Thoracic aorta (tissue), 2 donors: ENCODE data around the gene ABCC2. TPM values are rescaled to one million over a fixed set of nuclear protein-coding genes. Genes with fewer than 3 reads are reported as not detected.

ENCODE experiments used
- ATAC-seq: fragments of 150-250 bp; one replicate; pipeline ENCODE4 v1.8.0; 2017; ENCODE audit warnings: low read depth; ENCODE audit not compliant: insufficient number of reproducible peaks, low FRiP score
- DNase-seq: peaks from one replicate; pipeline ENCODE4 v3.0.0-alpha.2; 2020; ENCODE audit warnings: low spot score
- H3K27ac ChIP-seq, 2 donors: fragments of 200-600 bp; sonication (generic); 1 replicate in 1 of 2; 2 replicates in 1 of 2; pipeline ENCODE4 v1.5.1; 2016; ENCODE audit warnings: mild to moderate bottlenecking in 2 of 2, moderate library complexity in 2 of 2
- H3K27me3 ChIP-seq: fragments of 200-600 bp; sonication (generic); replicated peaks from 2 replicates; pipeline ENCODE4 v1.6.0; 2016; ENCODE audit warnings: mild to moderate bottlenecking; ENCODE audit not compliant: insufficient read depth
- H3K36me3 ChIP-seq: fragments of 200-600 bp; sonication (generic); one replicate; pipeline ENCODE4 v1.5.1; 2016
- H3K4me1 ChIP-seq, 2 donors: fragments of 200-600 bp; sonication (generic); 1 replicate in 1 of 2; 2 replicates in 1 of 2; pipeline versions ENCODE4 v1.5.1 to v1.6.0; 2016; ENCODE audit warnings: low read depth in 2 of 2, mild to moderate bottlenecking in 1 of 2; ENCODE audit not compliant: control insufficient read depth in 1 of 2
- H3K4me3 ChIP-seq: fragments of 200-600 bp; sonication (generic); 2 replicates; pipeline ENCODE4 v1.5.1; 2016; ENCODE audit warnings: mild to moderate bottlenecking
- H3K9me3 ChIP-seq: fragments of 200-600 bp; sonication (generic); 2 replicates; pipeline ENCODE4 v1.5.1; 2016
- total RNA-seq, 2 donors: library from RNA; depleted of rRNA; stranded (reverse); fragments of >200 nt; gene quantifications; one replicate each; pipeline versions ENCODE4 v1.1.0 to v1.2.3, GENCODE V29; 2016
- TF ChIP-seq, protein P1 (sequence below): fragments of 200-600 bp; sonication (generic); IDR thresholded peaks from one replicate; pipeline ENCODE4 v1.5.1; 2019; ENCODE audit warnings: antibody characterized with exemption

Gene ABCC2
- total RNA-seq, 2 donors from 2014 or later = 0.71 to 1.2 TPM

GRCh38 chr10:99869581-99870122 lies 87.2 kb downstream of the ABCC2 start:
- Histone ChIP-seq H3K36me3 (no peaks in the 10 kb centered on the region), H3K9me3 (no peaks in the 10 kb centered on the region), H3K4me3 (no peak overlapping the region), H3K27me3 (no peaks in the 10 kb centered on the region), H3K27ac (no peak overlapping the region), H3K4me1 (no peaks in the 10 kb centered on the region)
- no peak for DNase-seq
- TF ChIP-seq, protein P1, sequence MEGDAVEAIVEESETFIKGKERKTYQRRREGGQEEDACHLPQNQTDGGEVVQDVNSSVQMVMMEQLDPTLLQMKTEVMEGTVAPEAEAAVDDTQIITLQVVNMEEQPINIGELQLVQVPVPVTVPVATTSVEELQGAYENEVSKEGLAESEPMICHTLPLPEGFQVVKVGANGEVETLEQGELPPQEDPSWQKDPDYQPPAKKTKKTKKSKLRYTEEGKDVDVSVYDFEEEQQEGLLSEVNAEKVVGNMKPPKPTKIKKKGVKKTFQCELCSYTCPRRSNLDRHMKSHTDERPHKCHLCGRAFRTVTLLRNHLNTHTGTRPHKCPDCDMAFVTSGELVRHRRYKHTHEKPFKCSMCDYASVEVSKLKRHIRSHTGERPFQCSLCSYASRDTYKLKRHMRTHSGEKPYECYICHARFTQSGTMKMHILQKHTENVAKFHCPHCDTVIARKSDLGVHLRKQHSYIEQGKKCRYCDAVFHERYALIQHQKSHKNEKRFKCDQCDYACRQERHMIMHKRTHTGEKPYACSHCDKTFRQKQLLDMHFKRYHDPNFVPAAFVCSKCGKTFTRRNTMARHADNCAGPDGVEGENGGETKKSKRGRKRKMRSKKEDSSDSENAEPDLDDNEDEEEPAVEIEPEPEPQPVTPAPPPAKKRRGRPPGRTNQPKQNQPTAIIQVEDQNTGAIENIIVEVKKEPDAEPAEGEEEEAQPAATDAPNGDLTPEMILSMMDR = no peak
- ATAC-seq = no peak

DNA sequence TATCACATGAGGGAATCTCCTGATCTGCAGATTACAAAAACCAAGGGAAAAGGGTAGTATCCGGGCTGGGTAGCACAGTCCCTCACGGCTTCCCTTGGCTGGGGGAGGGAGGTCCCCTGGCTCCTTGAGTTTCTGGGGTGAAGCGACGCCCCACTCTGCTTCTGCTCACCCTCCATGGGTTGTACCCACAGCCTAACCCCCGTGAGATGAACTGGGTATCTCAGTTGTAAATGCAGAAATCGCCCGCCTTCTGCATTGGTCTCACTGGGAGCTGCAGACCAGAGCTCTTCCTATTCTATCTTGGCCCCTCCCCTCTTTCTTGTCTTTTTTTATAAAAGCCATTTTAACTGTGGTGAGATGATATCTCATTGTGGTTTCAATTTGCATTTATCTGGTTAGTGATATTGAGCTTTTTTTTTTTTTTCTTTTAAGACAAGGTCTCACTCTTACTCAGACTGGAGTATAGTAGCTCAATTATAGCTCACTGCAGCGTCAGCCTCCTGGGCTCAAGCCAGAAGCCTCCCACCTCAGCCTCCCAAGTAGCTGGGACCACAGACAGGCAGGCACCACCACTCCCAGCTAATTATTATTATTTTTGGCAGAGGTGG lies 87.8 kb downstream of the ABCC2 start:
- ATAC-seq (no peak), DNase-seq (no peak)
- H3K27me3 ChIP-seq = no peaks in the 10 kb centered on the region
- H3K4me3 ChIP-seq = no peak overlapping the region
- no peak overlapping the region for H3K27ac ChIP-seq
- H3K4me1 ChIP-seq = no peaks in the 10 kb centered on the region
- H3K36me3 ChIP-seq = no peaks in the 10 kb centered on the region
- no peaks in the 10 kb centered on the region for H3K9me3 ChIP-seq
- TF ChIP-seq, protein P1 = no peak

GRCh38 chr10:99872367-99873162 lies 90.1 kb downstream of the ABCC2 start:
- H3K4me1 ChIP-seq = no peaks in the 10 kb centered on the region

GRCh38 chr10:99873846-99874245 lies 91.4 kb downstream of the ABCC2 start:
- Histone ChIP-seq H3K36me3 (peaks cover 20% of the 10 kb centered on the region), H3K4me1 (no peaks in the 10 kb centered on the region), H3K4me3 (no peak overlapping the region), H3K27ac (no peak overlapping the region), H3K9me3 (no peaks in the 10 kb centered on the region), H3K27me3 (no peaks in the 10 kb centered on the region)
- TF ChIP-seq, protein P1 = no peak
- ATAC-seq (no peak), DNase-seq (no peak)

More at GRCh38 chr10:99872367-99873162, 90.1 kb downstream of the ABCC2 start:
- TF ChIP-seq, protein P1 = no peak
- Histone ChIP-seq H3K4me3 (no peak overlapping the region), H3K27me3 (no peaks in the 10 kb centered on the region), H3K9me3 (no peaks in the 10 kb centered on the region), H3K36me3 (peaks cover 16% of the 10 kb centered on the region), H3K27ac (no peak overlapping the region)
- DNase-seq (no peak), ATAC-seq (no peak)

GRCh38 chr10:99874341-99875085 lies 92.1 kb downstream of the ABCC2 start:
- H3K4me3 ChIP-seq = no peak overlapping the region
- H3K9me3 ChIP-seq = no peaks in the 10 kb centered on the region
- no peak overlapping the region for H3K27ac ChIP-seq
- no peaks in the 10 kb centered on the region for H3K27me3 ChIP-seq
- H3K4me1 ChIP-seq = no peaks in the 10 kb centered on the region
- H3K36me3 ChIP-seq = peaks cover 20% of the 10 kb centered on the region
- DNase-seq (no peak), ATAC-seq (no peak)
- TF ChIP-seq, protein P1 = no peak
